SJCRH30 (cell line): ENCODE data around the gene VENTX. TPM values are rescaled to one million over a fixed set of nuclear protein-coding genes. Genes with fewer than 3 reads are reported as not detected.

Experiments used
- DNase-seq, 2 experiments: peaks; one replicate each; pipeline ENCODE4 v3.0.0-alpha.2; 2015 to 2020
- H3K27ac ChIP-seq: fragments of 250-450 bp; sonication (Bioruptor Pico); 2 replicates; pipeline ENCODE4 v1.5.1; 2020; ENCODE audit warnings: mild to moderate bottlenecking, moderate library complexity
- H3K27me3 ChIP-seq: fragments of 250-450 bp; sonication (Bioruptor Pico); 2 replicates; pipeline ENCODE4 v1.5.1; 2020; ENCODE audit warnings: mild to moderate bottlenecking, moderate library complexity
- H3K36me3 ChIP-seq: fragments of 250-450 bp; sonication (Bioruptor Pico); 2 replicates; pipeline ENCODE4 v1.5.1; 2020; ENCODE audit warnings: mild to moderate bottlenecking, moderate library complexity
- H3K4me1 ChIP-seq: fragments of 250-450 bp; sonication (Bioruptor Pico); 2 replicates; pipeline ENCODE4 v1.5.1; 2020; ENCODE audit warnings: mild to moderate bottlenecking, moderate library complexity
- H3K4me3 ChIP-seq: fragments of 250-450 bp; sonication (Bioruptor Pico); 2 replicates; pipeline ENCODE4 v1.5.1; 2020; ENCODE audit warnings: mild to moderate bottlenecking, moderate library complexity
- H3K9me3 ChIP-seq: fragments of 250-450 bp; sonication (Bioruptor Pico); replicated peaks from 2 replicates; pipeline ENCODE4 v1.5.1; 2020; ENCODE audit warnings: mild to moderate bottlenecking, moderate library complexity
- total RNA-seq: library from RNA; depleted of rRNA; stranded (reverse); fragments of >200 nt; shearing (Covaris generic); gene quantifications from 2 replicates; pipeline ENCODE4 v1.2.3, GENCODE V29; 2014; rRNA removed

VENTX gene
- 0.10 and 0.26 TPM in 2 replicates for total RNA-seq

DNA sequence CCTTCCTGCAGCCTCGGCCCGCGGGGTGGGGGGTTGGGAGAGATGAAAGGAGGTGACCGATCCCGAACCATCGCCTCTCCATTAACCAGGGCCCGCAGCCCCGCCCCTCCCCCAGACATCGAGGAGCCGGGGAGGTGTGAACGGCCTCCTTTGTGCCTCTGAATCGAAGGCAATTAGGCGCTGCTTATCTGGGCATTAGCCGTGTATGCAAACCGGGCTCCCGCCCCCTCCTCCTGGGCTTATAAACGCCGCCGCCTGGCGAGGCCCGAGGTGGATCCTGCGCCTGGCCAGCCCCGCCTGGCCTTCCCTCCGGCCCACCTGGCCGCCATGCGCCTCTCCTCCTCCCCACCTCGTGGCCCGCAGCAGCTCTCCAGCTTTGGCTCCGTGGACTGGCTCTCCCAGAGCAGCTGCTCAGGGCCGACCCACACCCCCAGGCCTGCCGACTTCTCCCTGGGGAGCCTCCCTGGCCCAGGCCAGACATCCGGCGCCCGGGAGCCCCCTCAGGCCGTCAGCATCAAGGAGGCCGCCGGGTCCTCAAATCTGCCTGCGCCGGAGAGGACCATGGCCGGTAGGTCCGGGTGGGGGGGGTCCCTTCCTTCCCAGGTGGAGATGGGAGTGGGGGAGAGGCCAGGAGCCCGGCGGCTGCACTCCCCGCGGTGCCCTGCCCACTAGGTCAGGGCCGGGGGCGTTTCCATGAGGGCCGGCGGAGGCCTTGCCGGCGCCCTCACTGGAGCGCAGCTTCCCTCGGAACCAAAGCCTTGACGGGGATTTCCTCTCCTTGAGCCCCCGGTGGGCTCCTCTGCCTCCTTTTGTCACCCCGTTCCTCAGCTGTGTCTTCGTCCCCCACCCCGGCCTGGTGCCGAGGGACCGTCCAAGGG lies at the start of gene VENTX:
Gene VENTX, plus strand, starts transcription at position 268 of the 878 bp plus-strand sequence. Its CDS starts 60 bp downstream, at position 328.
- Histone ChIP-seq H3K4me1 (no peaks in the 10 kb centered on the region), H3K9me3 (no peaks in the 10 kb centered on the region), H3K27ac (no peak within 1 kb of the TSS), H3K4me3 (peak within 1 kb of the TSS; percentile 31), H3K36me3 (no peaks in the 10 kb centered on the region), H3K27me3 (no peaks in the 10 kb centered on the region)
- peak in 1 of 2 experiments; percentile 46 for DNase-seq

- Histone ChIP-seq H3K27me3 (no peaks in the 10 kb centered on the region; the same call in 1 of the 2 replicates), H3K9me3 (no peaks in the 10 kb centered on the region)
Measured at GRCh38 chr10:133187906-133188681, 49.6 kb upstream of the VENTX start.

DNA sequence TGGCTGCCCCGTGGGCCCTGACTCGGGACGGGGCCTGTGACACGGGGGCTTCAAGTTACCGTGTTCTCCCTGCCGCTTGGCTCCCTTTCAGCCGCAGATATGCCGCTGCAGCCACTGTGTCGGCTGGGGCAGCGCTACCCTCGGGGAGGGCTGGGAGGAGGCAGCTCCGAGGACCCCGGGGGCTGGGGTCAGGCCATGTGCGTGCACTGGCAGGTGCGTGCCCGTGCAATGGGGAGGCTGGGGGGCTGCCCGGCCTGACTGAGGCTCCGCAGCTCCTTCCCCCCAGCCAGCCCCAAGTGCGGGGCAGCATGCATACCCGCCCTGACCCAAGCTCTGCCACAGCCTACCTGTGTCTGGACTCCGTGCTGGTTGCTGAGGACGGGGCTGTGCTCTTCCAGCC lies 48.4 kb upstream of the VENTX start:
- Histone ChIP-seq H3K36me3 (no peaks in the 10 kb centered on the region), H3K27ac (no peak overlapping the region), H3K9me3 (no peaks in the 10 kb centered on the region), H3K4me3 (no peak overlapping the region), H3K27me3 (no peaks in the 10 kb centered on the region; the same call in 1 of the 2 replicates), H3K4me1 (no peaks in the 10 kb centered on the region)
- no peak for DNase-seq

More at GRCh38 chr10:133187906-133188681, 49.6 kb upstream of the VENTX start:
- no peak overlapping the region for H3K27ac ChIP-seq
- DNase-seq, result no peak
- no peak overlapping the region for H3K4me3 ChIP-seq
- no peaks in the 10 kb centered on the region for H3K36me3 ChIP-seq
- H3K4me1 ChIP-seq, result no peaks in the 10 kb centered on the region

GRCh38 chr10:133189726-133190125 lies 47.9 kb upstream of the VENTX start:
- Histone ChIP-seq H3K36me3 (no peaks in the 10 kb centered on the region), H3K9me3 (no peaks in the 10 kb centered on the region), H3K27ac (no peak overlapping the region), H3K4me1 (no peaks in the 10 kb centered on the region), H3K4me3 (no peak overlapping the region), H3K27me3 (no peaks in the 10 kb centered on the region; the same call in 1 of the 2 replicates)
- no peak for DNase-seq

DNA sequence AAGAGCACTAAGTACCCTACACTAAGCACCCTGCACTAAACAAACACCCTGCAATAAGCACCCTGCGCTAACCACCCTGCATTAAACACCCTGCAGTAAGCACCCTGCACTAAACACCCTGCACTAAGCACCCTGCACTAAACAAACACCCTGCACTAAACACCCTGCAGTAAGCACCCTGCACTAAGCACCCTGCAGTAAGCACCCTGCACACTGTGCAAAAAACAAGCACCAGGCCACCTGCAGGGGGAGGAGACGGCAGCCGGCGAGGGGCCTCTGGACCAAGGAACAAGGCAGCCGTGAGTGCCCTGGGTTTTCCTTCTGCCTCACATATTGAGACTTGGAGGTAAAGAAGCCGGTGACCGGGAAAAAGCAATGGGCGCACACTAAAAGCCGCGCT lies 47.4 kb upstream of the VENTX start:
- no peaks in the 10 kb centered on the region for H3K9me3 ChIP-seq
- no peak for DNase-seq
- H3K27ac ChIP-seq, result no peak overlapping the region
- H3K4me1 ChIP-seq, result no peaks in the 10 kb centered on the region
- no peak overlapping the region for H3K4me3 ChIP-seq
- H3K27me3 ChIP-seq, result no peaks in the 10 kb centered on the region; the same call in 1 of the 2 replicates
- no peaks in the 10 kb centered on the region for H3K36me3 ChIP-seq

DNA sequence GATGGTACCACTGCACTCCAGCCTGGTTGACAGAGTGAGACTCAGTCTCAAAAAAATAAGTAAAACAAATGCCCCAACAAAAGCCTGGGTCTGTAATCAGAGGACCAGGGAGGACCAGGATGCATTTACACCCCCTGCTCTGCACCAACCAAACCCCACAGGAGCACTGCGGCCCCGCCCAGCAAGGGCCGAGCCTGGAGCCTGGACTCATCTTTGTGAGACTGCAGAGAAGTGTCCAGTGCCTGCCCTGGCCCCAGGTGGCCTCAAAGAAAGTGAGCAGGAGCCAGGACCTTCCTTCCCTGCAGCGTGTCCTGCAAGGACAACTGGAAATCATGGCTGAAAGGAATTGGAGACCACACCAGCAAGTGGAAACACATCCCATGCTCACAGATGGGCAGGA lies 46.0 kb upstream of the VENTX start:
- H3K4me3 ChIP-seq, result no peak overlapping the region
- no peak for DNase-seq
- no peaks in the 10 kb centered on the region for H3K4me1 ChIP-seq
- no peaks in the 10 kb centered on the region; the same call in 1 of the 2 replicates for H3K27me3 ChIP-seq
- no peaks in the 10 kb centered on the region for H3K9me3 ChIP-seq
- no peak overlapping the region for H3K27ac ChIP-seq
- H3K36me3 ChIP-seq, result no peaks in the 10 kb centered on the region

- H3K36me3 ChIP-seq, result no peaks in the 10 kb centered on the region
- H3K4me3 ChIP-seq, result no peak overlapping the region
- no peaks in the 10 kb centered on the region for H3K9me3 ChIP-seq
- H3K4me1 ChIP-seq, result no peaks in the 10 kb centered on the region
- no peaks in the 10 kb centered on the region for H3K27me3 ChIP-seq
- no peak overlapping the region for H3K27ac ChIP-seq
- DNase-seq, result no peak
Measured at GRCh38 chr10:133194151-133194550, 43.5 kb upstream of the VENTX start.

DNA sequence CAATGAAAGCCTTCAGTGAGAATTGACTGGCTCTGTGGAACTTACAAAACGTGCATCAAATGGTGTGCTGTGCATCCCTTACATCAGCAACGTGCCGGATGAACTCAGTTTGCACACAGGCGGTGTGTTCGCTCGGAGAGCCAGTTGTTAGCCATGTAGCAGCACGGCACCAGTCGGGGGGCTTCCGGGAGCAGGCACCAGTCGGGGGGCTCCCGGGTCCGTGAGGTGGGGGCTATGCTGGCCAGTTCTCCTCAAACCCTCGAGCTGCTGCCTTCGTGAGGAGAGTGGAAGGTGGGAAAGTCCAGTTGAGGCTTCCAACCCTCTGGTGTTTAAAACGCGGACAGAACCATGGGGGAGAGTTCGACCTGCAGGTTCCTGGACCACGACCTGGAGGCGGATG lies 42.6 kb upstream of the VENTX start:
- Histone ChIP-seq H3K27ac (no peak overlapping the region), H3K4me1 (no peaks in the 10 kb centered on the region), H3K36me3 (no peaks in the 10 kb centered on the region), H3K9me3 (no peaks in the 10 kb centered on the region), H3K4me3 (no peak overlapping the region), H3K27me3 (no peaks in the 10 kb centered on the region)
- no peak for DNase-seq

- Histone ChIP-seq H3K4me1 (no peaks in the 10 kb centered on the region), H3K27ac (no peak overlapping the region), H3K36me3 (no peaks in the 10 kb centered on the region), H3K9me3 (no peaks in the 10 kb centered on the region), H3K27me3 (no peaks in the 10 kb centered on the region), H3K4me3 (no peak overlapping the region)
- DNase-seq, result no peak
Measured at GRCh38 chr10:133195611-133196010, 42.0 kb upstream of the VENTX start.

DNA sequence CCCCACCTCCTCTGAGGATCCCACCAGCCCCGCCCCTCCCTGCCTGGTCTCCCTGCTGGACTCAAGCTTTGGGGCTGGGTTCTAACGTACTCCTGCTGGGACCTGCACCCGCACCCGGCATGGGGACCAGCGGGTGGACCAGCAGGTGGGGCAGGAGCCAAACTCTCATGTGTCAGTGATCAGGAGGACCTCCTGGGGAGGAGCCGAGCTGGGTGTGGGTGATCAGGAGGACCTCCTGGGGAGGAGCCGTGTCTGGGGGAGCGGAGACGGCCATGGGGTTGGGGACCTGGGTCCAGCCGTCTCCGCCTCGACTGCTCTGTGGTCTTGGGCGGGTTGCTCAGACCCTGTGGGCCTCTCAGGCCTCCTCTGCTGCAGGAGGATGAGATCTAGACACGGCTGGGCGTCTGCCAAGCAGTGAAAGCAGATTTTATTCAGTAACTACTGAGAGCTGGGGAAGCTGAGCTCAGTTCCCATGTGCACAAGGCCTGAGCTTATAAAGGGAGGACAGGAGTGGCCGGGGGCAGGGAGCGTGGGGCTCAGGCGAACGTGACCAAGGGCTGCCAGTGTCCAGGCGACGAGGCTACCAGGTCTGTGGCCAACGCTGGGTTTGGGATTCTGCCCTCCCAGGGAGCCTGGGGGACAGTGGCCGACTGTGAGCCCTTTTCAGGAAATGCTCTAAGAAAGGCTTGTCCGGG lies 41.3 kb upstream of the VENTX start:
- H3K4me3 ChIP-seq, result no peak overlapping the region
- H3K9me3 ChIP-seq, result no peaks in the 10 kb centered on the region
- H3K36me3 ChIP-seq, result no peaks in the 10 kb centered on the region
- no peaks in the 10 kb centered on the region for H3K27me3 ChIP-seq
- DNase-seq, result no peak
- no peaks in the 10 kb centered on the region for H3K4me1 ChIP-seq
- H3K27ac ChIP-seq, result no peak overlapping the region

GRCh38 chr10:133196936-133197758 lies 40.5 kb upstream of the VENTX start:
- no peaks in the 10 kb centered on the region for H3K9me3 ChIP-seq
- no peak for DNase-seq
- H3K27me3 ChIP-seq, result no peaks in the 10 kb centered on the region
- no peaks in the 10 kb centered on the region for H3K36me3 ChIP-seq
- H3K4me3 ChIP-seq, result no peak overlapping the region
- no peaks in the 10 kb centered on the region for H3K4me1 ChIP-seq
- no peak overlapping the region for H3K27ac ChIP-seq

- Histone ChIP-seq H3K4me3 (no peak overlapping the region), H3K36me3 (no peaks in the 10 kb centered on the region), H3K27ac (no peak overlapping the region), H3K27me3 (no peaks in the 10 kb centered on the region), H3K9me3 (no peaks in the 10 kb centered on the region), H3K4me1 (no peaks in the 10 kb centered on the region)
- no peak for DNase-seq
Measured at GRCh38 chr10:133197786-133198185, 39.9 kb upstream of the VENTX start.

DNA sequence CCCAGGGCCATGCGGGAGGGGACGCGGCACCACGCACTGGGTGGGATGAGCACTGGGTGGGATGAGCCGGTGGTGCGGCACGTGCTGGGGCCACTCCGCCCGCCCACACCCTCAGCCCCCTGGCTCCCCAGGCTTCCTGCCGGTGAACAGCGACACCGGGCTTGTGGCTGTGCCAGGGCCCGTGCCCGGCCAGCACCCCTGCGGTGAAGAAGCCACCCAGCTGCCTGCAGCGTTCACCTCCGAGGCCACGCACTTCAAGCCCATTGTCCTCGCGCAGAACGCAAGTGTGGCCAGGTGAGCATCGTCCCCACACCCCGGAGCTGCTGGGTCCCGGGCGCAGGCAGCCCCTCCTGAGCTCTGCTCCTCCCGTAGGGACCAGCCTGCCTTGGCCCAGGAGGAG lies 39.4 kb upstream of the VENTX start:
- no peak for DNase-seq
- no peak overlapping the region for H3K27ac ChIP-seq
- H3K27me3 ChIP-seq, result no peaks in the 10 kb centered on the region
- no peak overlapping the region for H3K4me3 ChIP-seq
- no peaks in the 10 kb centered on the region for H3K9me3 ChIP-seq
- no peaks in the 10 kb centered on the region for H3K4me1 ChIP-seq
- H3K36me3 ChIP-seq, result no peaks in the 10 kb centered on the region
